GM23338 (cell line): ENCODE measurements around the gene SRSF8. TPM values are rescaled to one million over a fixed set of nuclear protein-coding genes. Genes with fewer than 3 reads are reported as not detected.

Experiments used
- ATAC-seq: fragments of 200-7000 bp; cut with Tn5 transposase; 3 replicates; pipeline ENCODE4 v1.9.1; 2020
- DNase-seq: peaks from one replicate; pipeline ENCODE4 v3.0.0-alpha.2; 2015; ENCODE audit warnings: low spot score
- H2AFZ ChIP-seq: fragments of 200-600 bp; sonication (generic); 2 replicates; pipeline ENCODE4 v1.8.0; 2016; ENCODE audit warnings: antibody characterized with exemption, mild to moderate bottlenecking, moderate library complexity
- H3F3A ChIP-seq: fragments of 200-600 bp; sonication (generic); replicated peaks from 2 replicates; pipeline ENCODE4 v1.8.0; 2017; ENCODE audit warnings: antibody characterized with exemption, mixed run types, low read depth
- H3K27ac ChIP-seq: fragments of 200-600 bp; sonication (generic); 2 replicates; pipeline ENCODE4 v1.6.1; 2016; ENCODE audit warnings: low read depth
- H3K27me3 ChIP-seq: fragments of 200-600 bp; sonication (generic); 2 replicates; pipeline ENCODE4 v1.8.0; 2016; ENCODE audit warnings: mild to moderate bottlenecking, mixed run types, moderate library complexity; ENCODE audit not compliant: insufficient read depth
- H3K36me3 ChIP-seq: fragments of 200-600 bp; sonication (generic); 2 replicates; pipeline ENCODE4 v1.8.0; 2016; ENCODE audit warnings: mild to moderate bottlenecking; ENCODE audit not compliant: insufficient read depth
- H3K4me1 ChIP-seq: fragments of 200-600 bp; sonication (generic); 2 replicates; pipeline ENCODE4 v1.8.0; 2016; ENCODE audit warnings: mild to moderate bottlenecking, moderate library complexity; ENCODE audit not compliant: insufficient read depth
- H3K4me2 ChIP-seq: fragments of 200-600 bp; sonication (generic); 2 replicates; pipeline ENCODE4 v1.7.1; 2017; ENCODE audit warnings: mixed run types
- H3K4me3 ChIP-seq: fragments of 200-600 bp; sonication (generic); 2 replicates; pipeline ENCODE4 v1.6.1; 2016; ENCODE audit warnings: mixed run types
- H3K79me2 ChIP-seq: fragments of 200-600 bp; sonication (generic); replicated peaks from 2 replicates; pipeline ENCODE4 v1.8.0; 2017; ENCODE audit warnings: mild to moderate bottlenecking; ENCODE audit not compliant: insufficient read depth
- H3K9me2 ChIP-seq: fragments of 200-600 bp; sonication (generic); 2 replicates; pipeline ENCODE4 v1.8.0; 2017; ENCODE audit not compliant: insufficient read depth
- H4K20me1 ChIP-seq: fragments of 200-600 bp; sonication (generic); replicated peaks from 2 replicates; pipeline ENCODE4 v1.8.0; 2017; ENCODE audit warnings: mild to moderate bottlenecking; ENCODE audit not compliant: insufficient read depth
- H3K27ac Mint-ChIP-seq: 2 replicates; pipeline ENCODE4 v1.8.0; 2020; ENCODE audit warnings: inconsistent platforms, mild to moderate bottlenecking, moderate library complexity, mixed read lengths
- H3K27me3 Mint-ChIP-seq: 3 replicates; pipeline ENCODE4 v1.8.0; 2022; ENCODE audit warnings: low read depth, mild to moderate bottlenecking, moderate library complexity, mixed read lengths, inconsistent platforms; ENCODE audit not compliant: insufficient read depth, poor library complexity
- H3K36me3 Mint-ChIP-seq: 3 replicates; pipeline ENCODE4 v1.8.0; 2021; ENCODE audit warnings: low read depth, mild to moderate bottlenecking, inconsistent platforms, moderate library complexity, mixed read lengths
- H3K4me1 Mint-ChIP-seq: 3 replicates; pipeline ENCODE4 v1.8.0; 2020; ENCODE audit warnings: mild to moderate bottlenecking, inconsistent platforms, mixed read lengths
- H3K4me3 Mint-ChIP-seq: 3 replicates; pipeline ENCODE4 v1.8.0; 2021; ENCODE audit warnings: moderate library complexity, mild to moderate bottlenecking, inconsistent platforms, mixed read lengths
- H3K9me3 Mint-ChIP-seq: 3 replicates; pipeline ENCODE4 v1.8.0; 2020; ENCODE audit warnings: moderate library complexity, mild to moderate bottlenecking, inconsistent platforms, mixed read lengths
- CREB1 ChIP-seq: fragments of 250-450 bp; sonication (Bioruptor Pico); IDR thresholded peaks from 2 replicates; pipeline ENCODE4 v1.5.0; 2020; ENCODE audit warnings: low read depth, mild to moderate bottlenecking, moderate library complexity
- EZH2 ChIP-seq: fragments of 200-600 bp; sonication (generic); IDR thresholded peaks from one replicate; pipeline ENCODE4 v1.8.0; 2017; ENCODE audit warnings: antibody characterized with exemption, mild to moderate bottlenecking, low read depth; ENCODE audit not compliant: unreplicated experiment
- EZH2phosphoT487 ChIP-seq: fragments of 200-600 bp; sonication (generic); IDR thresholded peaks from one replicate; pipeline ENCODE4 v1.8.1; 2018; ENCODE audit warnings: antibody characterized with exemption; ENCODE audit not compliant: unreplicated experiment
- JUNB ChIP-seq: IDR thresholded peaks from one replicate; pipeline ENCODE4 v1.6.1; 2016; ENCODE audit warnings: antibody characterized with exemption; ENCODE audit not compliant: unreplicated experiment
- NANOG ChIP-seq: IDR thresholded peaks from 2 replicates; pipeline ENCODE4 v1.6.1; 2016; ENCODE audit warnings: antibody characterized with exemption, borderline replicate concordance
- POLR2AphosphoS5 ChIP-seq: IDR thresholded peaks from 2 replicates; pipeline ENCODE4 v1.6.1; 2016; ENCODE audit warnings: antibody characterized with exemption, low read depth
- STAT1 ChIP-seq: IDR thresholded peaks from one replicate; pipeline ENCODE4 v1.6.1; 2016; ENCODE audit warnings: antibody characterized with exemption; ENCODE audit not compliant: unreplicated experiment
- ZNF114 ChIP-seq: fragments of 250-450 bp; sonication (Bioruptor Pico); IDR thresholded peaks from 2 replicates; pipeline ENCODE4 v1.5.0; 2020; ENCODE audit warnings: mild to moderate bottlenecking, moderate library complexity
- polyA plus RNA-seq: library from polyadenylated mRNA; unstranded; fragments of >200 nt; fragmentation: Nextera tagmentation; extraction: Ambion mirVana; gene quantifications from 2 replicates; pipeline ENCODE4 v1.2.1, GENCODE V29; 2016
- total RNA-seq: library from RNA; depleted of rRNA; stranded (reverse); fragments of >200 nt; shearing (Covaris generic); gene quantifications from 2 replicates; pipeline ENCODE4 v1.2.3, GENCODE V29; 2014
- TF ChIP-seq, protein P1 (sequence below): IDR thresholded peaks from 2 replicates; pipeline ENCODE4 v1.6.1; 2016; ENCODE audit warnings: antibody characterized with exemption
- TF ChIP-seq, protein P2 (sequence below): IDR thresholded peaks from one replicate; pipeline ENCODE4 v1.6.1; 2018; ENCODE audit warnings: antibody characterized with exemption; ENCODE audit not compliant: unreplicated experiment
- TF ChIP-seq, protein P3 (sequence below), 2 experiments: fragments of 200-600 bp in 1 of 2; sonication (generic) in 1 of 2; conservative IDR thresholded peaks; 2 replicates each; pipeline versions ENCODE4 v1.5.1 to v1.6.1; 2016 to 2017; ENCODE audit warnings: antibody characterized with exemption in 2 of 2, low read depth in 2 of 2, mild to moderate bottlenecking in 2 of 2, moderate library complexity in 1 of 2
- TF ChIP-seq, protein P4 (sequence below): fragments of 250-450 bp; sonication (Bioruptor Pico); IDR thresholded peaks from 2 replicates; pipeline ENCODE4 v1.5.0; 2020; ENCODE audit warnings: mild to moderate bottlenecking, moderate library complexity

Gene SRSF8
- total and polyA plus RNA-seq, 2 experiments from 2014 or later = 12.6 to 19.9 TPM

DNA sequence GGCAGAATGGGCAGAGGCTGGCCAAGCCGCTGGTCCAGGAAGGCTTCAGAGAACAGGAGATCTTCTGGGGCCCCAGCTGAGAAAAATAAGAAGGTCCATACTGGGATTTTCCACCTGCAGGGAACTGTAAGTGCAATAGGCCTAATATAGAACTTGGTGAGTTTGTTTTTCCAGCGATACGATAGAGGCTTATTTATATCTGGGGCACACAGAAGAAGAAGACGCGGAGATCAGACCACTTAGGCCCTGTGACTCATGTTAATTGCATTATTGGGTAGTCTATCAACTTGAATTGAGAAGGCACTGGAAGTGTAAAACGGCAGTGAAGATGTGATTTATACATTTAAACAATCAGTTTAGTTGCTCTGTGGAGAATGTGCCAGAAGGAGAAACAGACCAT, 7.7 kb upstream of the SRSF8 start:
- Mint-ChIP-seq H3K4me3 (no peak overlapping the region), H3K27me3 (no peaks in the 10 kb centered on the region), H3K36me3 (no peaks in the 10 kb centered on the region), H3K9me3 (no peaks in the 10 kb centered on the region), H3K27ac (no peak overlapping the region), H3K4me1 (no peaks in the 10 kb centered on the region)
- Histone ChIP-seq H3K36me3 (no peaks in the 10 kb centered on the region), H3K4me2 (no peak overlapping the region), H3K79me2 (no peaks in the 10 kb centered on the region), H2AFZ (no peak overlapping the region), H3F3A (no peaks in the 10 kb centered on the region), H3K4me3 (no peak overlapping the region), H3K27ac (no peak overlapping the region), H3K27me3 (0 out of 2 replicates have a peak, but pooled peaks cover 3% of the 10 kb centered on the region), H3K4me1 (no peaks in the 10 kb centered on the region), H4K20me1 (no peaks in the 10 kb centered on the region), H3K9me2 (no peaks in the 10 kb centered on the region; the same call in 1 of the 2 replicates)
- ATAC-seq = no peak
- DNase-seq = no peak
- TF ChIP-seq NANOG (no peak), ZNF114 (CRISPR knock-in tag) (no peak), EZH2 (no peak), STAT1 (no peak), EZH2phosphoT487 (no peak), JUNB (no peak), CREB1 (CRISPR knock-in tag) (no peak), POLR2AphosphoS5 (no peak)
- TF ChIP-seq, protein P1, sequence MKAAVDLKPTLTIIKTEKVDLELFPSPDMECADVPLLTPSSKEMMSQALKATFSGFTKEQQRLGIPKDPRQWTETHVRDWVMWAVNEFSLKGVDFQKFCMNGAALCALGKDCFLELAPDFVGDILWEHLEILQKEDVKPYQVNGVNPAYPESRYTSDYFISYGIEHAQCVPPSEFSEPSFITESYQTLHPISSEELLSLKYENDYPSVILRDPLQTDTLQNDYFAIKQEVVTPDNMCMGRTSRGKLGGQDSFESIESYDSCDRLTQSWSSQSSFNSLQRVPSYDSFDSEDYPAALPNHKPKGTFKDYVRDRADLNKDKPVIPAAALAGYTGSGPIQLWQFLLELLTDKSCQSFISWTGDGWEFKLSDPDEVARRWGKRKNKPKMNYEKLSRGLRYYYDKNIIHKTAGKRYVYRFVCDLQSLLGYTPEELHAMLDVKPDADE = no peak
- TF ChIP-seq, protein P2, sequence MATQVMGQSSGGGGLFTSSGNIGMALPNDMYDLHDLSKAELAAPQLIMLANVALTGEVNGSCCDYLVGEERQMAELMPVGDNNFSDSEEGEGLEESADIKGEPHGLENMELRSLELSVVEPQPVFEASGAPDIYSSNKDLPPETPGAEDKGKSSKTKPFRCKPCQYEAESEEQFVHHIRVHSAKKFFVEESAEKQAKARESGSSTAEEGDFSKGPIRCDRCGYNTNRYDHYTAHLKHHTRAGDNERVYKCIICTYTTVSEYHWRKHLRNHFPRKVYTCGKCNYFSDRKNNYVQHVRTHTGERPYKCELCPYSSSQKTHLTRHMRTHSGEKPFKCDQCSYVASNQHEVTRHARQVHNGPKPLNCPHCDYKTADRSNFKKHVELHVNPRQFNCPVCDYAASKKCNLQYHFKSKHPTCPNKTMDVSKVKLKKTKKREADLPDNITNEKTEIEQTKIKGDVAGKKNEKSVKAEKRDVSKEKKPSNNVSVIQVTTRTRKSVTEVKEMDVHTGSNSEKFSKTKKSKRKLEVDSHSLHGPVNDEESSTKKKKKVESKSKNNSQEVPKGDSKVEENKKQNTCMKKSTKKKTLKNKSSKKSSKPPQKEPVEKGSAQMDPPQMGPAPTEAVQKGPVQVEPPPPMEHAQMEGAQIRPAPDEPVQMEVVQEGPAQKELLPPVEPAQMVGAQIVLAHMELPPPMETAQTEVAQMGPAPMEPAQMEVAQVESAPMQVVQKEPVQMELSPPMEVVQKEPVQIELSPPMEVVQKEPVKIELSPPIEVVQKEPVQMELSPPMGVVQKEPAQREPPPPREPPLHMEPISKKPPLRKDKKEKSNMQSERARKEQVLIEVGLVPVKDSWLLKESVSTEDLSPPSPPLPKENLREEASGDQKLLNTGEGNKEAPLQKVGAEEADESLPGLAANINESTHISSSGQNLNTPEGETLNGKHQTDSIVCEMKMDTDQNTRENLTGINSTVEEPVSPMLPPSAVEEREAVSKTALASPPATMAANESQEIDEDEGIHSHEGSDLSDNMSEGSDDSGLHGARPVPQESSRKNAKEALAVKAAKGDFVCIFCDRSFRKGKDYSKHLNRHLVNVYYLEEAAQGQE = no peak
- TF ChIP-seq, protein P3, sequence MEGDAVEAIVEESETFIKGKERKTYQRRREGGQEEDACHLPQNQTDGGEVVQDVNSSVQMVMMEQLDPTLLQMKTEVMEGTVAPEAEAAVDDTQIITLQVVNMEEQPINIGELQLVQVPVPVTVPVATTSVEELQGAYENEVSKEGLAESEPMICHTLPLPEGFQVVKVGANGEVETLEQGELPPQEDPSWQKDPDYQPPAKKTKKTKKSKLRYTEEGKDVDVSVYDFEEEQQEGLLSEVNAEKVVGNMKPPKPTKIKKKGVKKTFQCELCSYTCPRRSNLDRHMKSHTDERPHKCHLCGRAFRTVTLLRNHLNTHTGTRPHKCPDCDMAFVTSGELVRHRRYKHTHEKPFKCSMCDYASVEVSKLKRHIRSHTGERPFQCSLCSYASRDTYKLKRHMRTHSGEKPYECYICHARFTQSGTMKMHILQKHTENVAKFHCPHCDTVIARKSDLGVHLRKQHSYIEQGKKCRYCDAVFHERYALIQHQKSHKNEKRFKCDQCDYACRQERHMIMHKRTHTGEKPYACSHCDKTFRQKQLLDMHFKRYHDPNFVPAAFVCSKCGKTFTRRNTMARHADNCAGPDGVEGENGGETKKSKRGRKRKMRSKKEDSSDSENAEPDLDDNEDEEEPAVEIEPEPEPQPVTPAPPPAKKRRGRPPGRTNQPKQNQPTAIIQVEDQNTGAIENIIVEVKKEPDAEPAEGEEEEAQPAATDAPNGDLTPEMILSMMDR (conservative IDR thresholded peaks at IDR 0.05; ENCODE audit: low read depth in 2 of 2) = no peak
- TF ChIP-seq, protein P4, sequence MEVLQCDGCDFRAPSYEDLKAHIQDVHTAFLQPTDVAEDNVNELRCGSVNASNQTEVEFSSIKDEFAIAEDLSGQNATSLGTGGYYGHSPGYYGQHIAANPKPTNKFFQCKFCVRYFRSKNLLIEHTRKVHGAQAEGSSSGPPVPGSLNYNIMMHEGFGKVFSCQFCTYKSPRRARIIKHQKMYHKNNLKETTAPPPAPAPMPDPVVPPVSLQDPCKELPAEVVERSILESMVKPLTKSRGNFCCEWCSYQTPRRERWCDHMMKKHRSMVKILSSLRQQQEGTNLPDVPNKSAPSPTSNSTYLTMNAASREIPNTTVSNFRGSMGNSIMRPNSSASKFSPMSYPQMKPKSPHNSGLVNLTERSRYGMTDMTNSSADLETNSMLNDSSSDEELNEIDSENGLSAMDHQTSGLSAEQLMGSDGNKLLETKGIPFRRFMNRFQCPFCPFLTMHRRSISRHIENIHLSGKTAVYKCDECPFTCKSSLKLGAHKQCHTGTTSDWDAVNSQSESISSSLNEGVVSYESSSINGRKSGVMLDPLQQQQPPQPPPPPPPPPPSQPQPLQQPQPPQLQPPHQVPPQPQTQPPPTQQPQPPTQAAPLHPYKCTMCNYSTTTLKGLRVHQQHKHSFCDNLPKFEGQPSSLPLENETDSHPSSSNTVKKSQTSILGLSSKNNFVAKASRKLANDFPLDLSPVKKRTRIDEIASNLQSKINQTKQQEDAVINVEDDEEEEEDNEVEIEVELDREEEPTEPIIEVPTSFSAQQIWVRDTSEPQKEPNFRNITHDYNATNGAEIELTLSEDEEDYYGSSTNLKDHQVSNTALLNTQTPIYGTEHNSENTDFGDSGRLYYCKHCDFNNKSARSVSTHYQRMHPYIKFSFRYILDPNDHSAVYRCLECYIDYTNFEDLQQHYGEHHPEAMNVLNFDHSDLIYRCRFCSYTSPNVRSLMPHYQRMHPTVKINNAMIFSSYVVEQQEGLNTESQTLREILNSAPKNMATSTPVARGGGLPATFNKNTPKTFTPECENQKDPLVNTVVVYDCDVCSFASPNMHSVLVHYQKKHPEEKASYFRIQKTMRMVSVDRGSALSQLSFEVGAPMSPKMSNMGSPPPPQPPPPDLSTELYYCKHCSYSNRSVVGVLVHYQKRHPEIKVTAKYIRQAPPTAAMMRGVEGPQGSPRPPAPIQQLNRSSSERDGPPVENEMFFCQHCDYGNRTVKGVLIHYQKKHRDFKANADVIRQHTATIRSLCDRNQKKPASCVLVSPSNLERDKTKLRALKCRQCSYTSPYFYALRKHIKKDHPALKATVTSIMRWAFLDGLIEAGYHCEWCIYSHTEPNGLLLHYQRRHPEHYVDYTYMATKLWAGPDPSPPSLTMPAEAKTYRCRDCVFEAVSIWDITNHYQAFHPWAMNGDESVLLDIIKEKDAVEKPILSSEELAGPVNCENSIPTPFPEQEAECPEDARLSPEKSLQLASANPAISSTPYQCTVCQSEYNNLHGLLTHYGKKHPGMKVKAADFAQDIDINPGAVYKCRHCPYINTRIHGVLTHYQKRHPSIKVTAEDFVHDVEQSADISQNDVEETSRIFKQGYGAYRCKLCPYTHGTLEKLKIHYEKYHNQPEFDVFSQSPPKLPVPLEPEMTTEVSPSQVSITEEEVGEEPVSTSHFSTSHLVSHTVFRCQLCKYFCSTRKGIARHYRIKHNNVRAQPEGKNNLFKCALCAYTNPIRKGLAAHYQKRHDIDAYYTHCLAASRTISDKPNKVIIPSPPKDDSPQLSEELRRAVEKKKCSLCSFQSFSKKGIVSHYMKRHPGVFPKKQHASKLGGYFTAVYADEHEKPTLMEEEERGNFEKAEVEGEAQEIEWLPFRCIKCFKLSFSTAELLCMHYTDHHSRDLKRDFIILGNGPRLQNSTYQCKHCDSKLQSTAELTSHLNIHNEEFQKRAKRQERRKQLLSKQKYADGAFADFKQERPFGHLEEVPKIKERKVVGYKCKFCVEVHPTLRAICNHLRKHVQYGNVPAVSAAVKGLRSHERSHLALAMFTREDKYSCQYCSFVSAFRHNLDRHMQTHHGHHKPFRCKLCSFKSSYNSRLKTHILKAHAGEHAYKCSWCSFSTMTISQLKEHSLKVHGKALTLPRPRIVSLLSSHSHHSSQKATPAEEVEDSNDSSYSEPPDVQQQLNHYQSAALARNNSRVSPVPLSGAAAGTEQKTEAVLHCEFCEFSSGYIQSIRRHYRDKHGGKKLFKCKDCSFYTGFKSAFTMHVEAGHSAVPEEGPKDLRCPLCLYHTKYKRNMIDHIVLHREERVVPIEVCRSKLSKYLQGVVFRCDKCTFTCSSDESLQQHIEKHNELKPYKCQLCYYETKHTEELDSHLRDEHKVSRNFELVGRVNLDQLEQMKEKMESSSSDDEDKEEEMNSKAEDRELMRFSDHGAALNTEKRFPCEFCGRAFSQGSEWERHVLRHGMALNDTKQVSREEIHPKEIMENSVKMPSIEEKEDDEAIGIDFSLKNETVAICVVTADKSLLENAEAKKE (CRISPR knock-in tag) = no peak
